Omental fat pad (tissue), 4 donors: ENCODE data around the gene ARHGEF4. TPM values are rescaled to one million over a fixed set of nuclear protein-coding genes. Genes with fewer than 3 reads are reported as not detected.
"Not testable (repeated sequence)": the region's sequence is repeated elsewhere in the genome, so short reads cannot be mapped to it uniquely, and the experiment has no call there.

Experiments
- ATAC-seq: fragments of 150-250 bp; one replicate; pipeline ENCODE4 v1.9.1; 2016; ENCODE audit warnings: mild to moderate bottlenecking, moderate library complexity; ENCODE audit not compliant: low FRiP score
- DNase-seq: peaks from one replicate; pipeline ENCODE4 v3.0.0-alpha.2; 2019; ENCODE audit warnings: low spot score
- CTCF ChIP-seq, 3 donors: fragments of 450-650 bp; IDR thresholded peaks; one replicate each; pipeline ENCODE4 v1.5.1; 2016 to 2017; ENCODE audit warnings: antibody characterized with exemption in 3 of 3, mild to moderate bottlenecking in 3 of 3, moderate library complexity in 2 of 3
- total RNA-seq, 4 donors: library from RNA; depleted of rRNA; stranded (reverse); fragments of >200 nt; gene quantifications; one replicate each; pipeline ENCODE4 v1.1.0, GENCODE V29; 2016

ARHGEF4 gene
- total RNA-seq, 4 donors from 2014 or later = 2.0 to 18.0 (median 15.0) TPM

GRCh38 chr2:130892793-130893785 lies 56.4 kb downstream of the ARHGEF4 start:
- TF ChIP-seq CTCF (IDR thresholded peaks at IDR 0.05) = no peak
- no peak for ATAC-seq

GRCh38 chr2:130894326-130894942 lies 57.7 kb downstream of the ARHGEF4 start:
- ATAC-seq (no peak), DNase-seq (no peak)
- no peak for TF ChIP-seq CTCF (IDR thresholded peaks at IDR 0.05)

More at GRCh38 chr2:130892793-130893785, 56.4 kb downstream of the ARHGEF4 start:
- no peak for DNase-seq

- ATAC-seq (no peak), DNase-seq (no peak)
- no peak for TF ChIP-seq CTCF (IDR thresholded peaks at IDR 0.05)
Observed at GRCh38 chr2:130896813-130897212, 60.1 kb downstream of the ARHGEF4 start.

GRCh38 chr2:130898553-130898952 lies 61.8 kb downstream of the ARHGEF4 start:
- TF ChIP-seq CTCF (IDR thresholded peaks at IDR 0.05) = no peak
- ATAC-seq (no peak), DNase-seq (no peak)

- TF ChIP-seq CTCF (IDR thresholded peaks at IDR 0.05) = no peak
- DNase-seq = no peak
- no peak for ATAC-seq
Observed at GRCh38 chr2:130899306-130899705, 62.6 kb downstream of the ARHGEF4 start.

GRCh38 chr2:130901061-130901460 lies 64.3 kb downstream of the ARHGEF4 start:
- no peak for ATAC-seq
- DNase-seq = no peak
- TF ChIP-seq CTCF (IDR thresholded peaks at IDR 0.05) = no peak

GRCh38 chr2:130901626-130902025 lies 64.9 kb downstream of the ARHGEF4 start:
- not testable (repeated sequence) for DNase-seq, ATAC-seq
